HepG2 (cell line): ENCODE measurements around the gene GCC1. TPM values are rescaled to one million over a fixed set of nuclear protein-coding genes. Genes with fewer than 3 reads are reported as not detected.

Experiments
- ATAC-seq: fragments of 200-7000 bp; cut with Tn5 transposase; 3 replicates; pipeline ENCODE4 v1.9.1; 2020; ENCODE audit warnings: mild to moderate bottlenecking, moderate library complexity
- BruUV-seq: library from RNA; stranded (reverse); fragments of 400-500 nt; replicated peaks from 2 replicates; lab custom pipeline; 2021; lab: Mats Ljungman, UMichigan
- CTCF ChIA-PET: fragments of 300-600 bp; formaldehyde crosslinking; extraction: SDS; loops from one replicate; lab custom pipeline; 2021; ENCODE audit warnings: low total read pairs, inconsistent platforms, low intra/inter-chr PET ratio; lab: Yijun Ruan, JAX
- POLR2A ChIA-PET: fragments of 350-600 bp; sonication (Branson Sonifier 250); formaldehyde crosslinking; loops from one replicate; lab custom pipeline; 2020; ENCODE audit warnings: antibody characterized with exemption, inconsistent platforms; lab: Yijun Ruan, JAX
- DNase-seq: peaks from one replicate; pipeline ENCODE4 v3.0.0-alpha.2; 2015; ENCODE audit warnings: low spot score
- FAIRE-seq: peaks from 3 replicates; lab custom pipeline; 2011; peaks lifted over from hg19 to GRCh38; lab: Jason Lieb, UNC
- H2AFZ ChIP-seq: one replicate; pipeline ENCODE4 v1.6.1; 2011; ENCODE audit warnings: low read length, inconsistent platforms
- H3K27ac ChIP-seq: fragments of 300-600 bp; 3 replicates; pipeline ENCODE4 v1.8.0; 2011; ENCODE audit warnings: mixed run types, mild to moderate bottlenecking, mixed read lengths, low read length, inconsistent platforms; ENCODE audit not compliant: insufficient read depth; ENCODE audit errors: extremely low read length
- H3K27me3 ChIP-seq, 2 experiments: fragments of 200-600 bp in 1 of 2; 2 replicates in 1 of 2; 3 replicates in 1 of 2; pipeline versions ENCODE4 v1.6.0 to v1.8.0; 2011; ENCODE audit warnings: low read length in 2 of 2, mild to moderate bottlenecking in 2 of 2, moderate library complexity in 2 of 2, inconsistent platforms in 1 of 2; ENCODE audit not compliant: insufficient read depth in 2 of 2, control insufficient read depth in 1 of 2
- H3K36me3 ChIP-seq, 2 experiments: fragments of 200-600 bp in 1 of 2; replicated peaks in 1 of 2; 2 replicates in 1 of 2; 3 replicates in 1 of 2; pipeline versions ENCODE4 v1.5.1 to v1.8.0; 2011; ENCODE audit warnings: low read length in 2 of 2, inconsistent platforms in 1 of 2; ENCODE audit not compliant: insufficient read depth in 2 of 2, control insufficient read depth in 1 of 2
- H3K4me1 ChIP-seq: 2 replicates; pipeline ENCODE4 v1.5.1; 2012; ENCODE audit warnings: low read length, inconsistent platforms; ENCODE audit not compliant: insufficient read depth
- H3K4me2 ChIP-seq: 2 replicates; pipeline ENCODE4 v1.6.0; 2011; ENCODE audit warnings: low read depth, low read length, inconsistent platforms
- H3K4me3 ChIP-seq, 3 experiments: fragments of 200-600 bp in 1 of 3; sonication (generic), shearing (Covaris generic) in 1 of 3; replicated peaks in 1 of 3; 2 replicates each; pipeline ENCODE4 v1.5.1; 2011 to 2016; ENCODE audit warnings: low read length in 3 of 3, inconsistent platforms in 2 of 3, low read depth in 2 of 3, mild to moderate bottlenecking in 2 of 3, control low read depth in 1 of 3, mixed read lengths in 1 of 3; ENCODE audit not compliant: insufficient read depth in 1 of 3
- H3K79me2 ChIP-seq: one replicate; pipeline ENCODE4 v1.6.1; 2011; ENCODE audit warnings: low read length, inconsistent platforms; ENCODE audit not compliant: insufficient read depth
- H3K9ac ChIP-seq: 2 replicates; pipeline ENCODE4 v1.6.0; 2011; ENCODE audit warnings: mild to moderate bottlenecking, low read depth, low read length, inconsistent platforms; ENCODE audit not compliant: insufficient read depth
- H3K9me3 ChIP-seq: 2 replicates; pipeline ENCODE4 v1.5.1; 2012; ENCODE audit warnings: mild to moderate bottlenecking, low read length
- H4K20me1 ChIP-seq: 2 replicates; pipeline ENCODE4 v1.6.0; 2011; ENCODE audit warnings: inconsistent platforms, mild to moderate bottlenecking, low read length, moderate library complexity; ENCODE audit not compliant: insufficient read depth
- CREBL2 ChIP-seq: sonication (generic); formaldehyde crosslinking; IDR thresholded peaks from 2 replicates; pipeline ENCODE4 v1.8.1; 2023; ENCODE audit warnings: missing genetic modification reagents, mild to moderate bottlenecking, borderline replicate concordance
- FOXO4 ChIP-seq: sonication (generic); formaldehyde crosslinking; conservative IDR thresholded peaks from 2 replicates; pipeline ENCODE4 v1.8.1; 2023; ENCODE audit warnings: missing genetic modification reagents
- IRF2 ChIP-seq: IDR thresholded peaks from 2 replicates; pipeline ENCODE4 v1.6.1; 2018; ENCODE audit warnings: missing genetic modification reagents, missing compliant biosample characterization
- STAT5B ChIP-seq: sonication (generic); formaldehyde crosslinking; IDR thresholded peaks from 2 replicates; pipeline ENCODE4 v1.4.0; 2020; ENCODE audit warnings: missing genetic modification reagents
- SUZ12 ChIP-seq: fragments of 150-350 bp; IDR thresholded peaks from 2 replicates; pipeline ENCODE4 v1.6.1; 2014; ENCODE audit warnings: low read depth, low read length
- TCF7L2 ChIP-seq: IDR thresholded peaks from 2 replicates; pipeline ENCODE4 v1.6.1; 2011; ENCODE audit warnings: mild to moderate bottlenecking, low read depth, low read length, moderate library complexity
- TOPORS ChIP-seq: sonication (generic); formaldehyde crosslinking; IDR thresholded peaks from 2 replicates; pipeline ENCODE4 v1.8.0; 2023; ENCODE audit warnings: mild to moderate bottlenecking, missing genetic modification reagents
- WIZ ChIP-seq: sonication (generic); formaldehyde crosslinking; IDR thresholded peaks from 2 replicates; pipeline ENCODE4 v1.5.1; 2020; ENCODE audit warnings: mild to moderate bottlenecking, missing genetic modification reagents
- ZBTB49 ChIP-seq: sonication (generic); formaldehyde crosslinking; IDR thresholded peaks from 2 replicates; pipeline ENCODE4 v1.4.0; 2020; ENCODE audit warnings: missing genetic modification reagents, borderline replicate concordance
- ZNF12 ChIP-seq: sonication (generic); formaldehyde crosslinking; IDR thresholded peaks from 2 replicates; pipeline ENCODE4 v1.5.0; 2020; ENCODE audit warnings: missing genetic modification reagents
- ZNF331 ChIP-seq: sonication (generic); formaldehyde crosslinking; IDR thresholded peaks from 2 replicates; pipeline ENCODE4 v1.4.0; 2020; ENCODE audit warnings: missing genetic modification reagents
- ZNF362 ChIP-seq: sonication (generic); formaldehyde crosslinking; IDR thresholded peaks from 2 replicates; pipeline ENCODE4 v1.4.0; 2020; ENCODE audit warnings: missing genetic modification reagents, mild to moderate bottlenecking, borderline replicate concordance
- ZNF512 ChIP-seq: sonication (generic); formaldehyde crosslinking; IDR thresholded peaks from 2 replicates; pipeline ENCODE4 v1.4.0; 2020; ENCODE audit warnings: mild to moderate bottlenecking, missing genetic modification reagents
- ZNF543 ChIP-seq: sonication (generic); formaldehyde crosslinking; IDR thresholded peaks from 2 replicates; pipeline ENCODE4 v1.4.0; 2020; ENCODE audit warnings: mild to moderate bottlenecking, missing genetic modification reagents
- ZNF777 ChIP-seq: sonication (generic); formaldehyde crosslinking; IDR thresholded peaks from 2 replicates; pipeline ENCODE4 v1.4.0; 2020; ENCODE audit warnings: missing genetic modification reagents
- WGBS: methylation state at CpG from one replicate; pipeline ENCODE4 v1.1.6; 2017; ENCODE audit warnings: low lambda C conversion rate; 5-methylcytosine and 5-hydroxymethylcytosine counted together
- in situ Hi-C: cut with HindIII; loops from 2 replicates; pipeline ENCODE4 v1.10.0; 2017; ENCODE audit warnings: low pct_unique_long_range_greater_than_20kb; ENCODE audit not compliant: extremely low pct_ligation_motif_present
- intact Hi-C: fragments of 100-400 bp; cut with micrococcal nuclease; formaldehyde crosslinking; loops from one replicate; pipeline ENCODE4 v1.10.0; 2022; ENCODE audit not compliant: unreplicated experiment
- polyA plus RNA-seq, 8 experiments: library from polyadenylated mRNA; depleted of rRNA in 3 of 8; stranded (reverse) in 7 of 8; unstranded in 1 of 8; fragments of >200 nt; fragmentation: Illumina TruSeq in 4 of 8; extraction: Trizol in 4 of 8; gene quantifications; 2 replicates each; pipeline versions ENCODE4 v1.2.1 to v1.2.3, GENCODE V29; 2011 to 2016; ENCODE audit warnings: low read depth in 4 of 8, missing spikeins in 1 of 8, mixed read lengths in 1 of 8; ENCODE audit not compliant: insufficient read depth in 1 of 8
- total RNA-seq, 5 experiments: library from RNA; depleted of rRNA; stranded (reverse); fragments of >200 nt; fragmentation: Illumina TruSeq; extraction: Trizol; gene quantifications; 2 replicates each; pipeline ENCODE4 v1.2.3, GENCODE V29; 2016; ENCODE audit warnings: low read depth in 1 of 5

Gene GCC1
- total and polyA plus RNA-seq, 2 of the 13 experiments (the other 11 are each of a cell fraction or from before 2014, with no cell fraction given): 2.5 to 15.3 TPM

- no peak for TF ChIP-seq WIZ (CRISPR knock-in tag)
- TF ChIP-seq ZNF12 (CRISPR knock-in tag): no peak
- no peak for TF ChIP-seq ZNF512
- TF ChIP-seq SUZ12: no peak
- TF ChIP-seq ZNF543 (CRISPR knock-in tag): no peak
Observed at GRCh38 chr7:127588019-127588696, 2.8 kb upstream of the GCC1 start, which contains the start of gene ARF5 (continued).

- intact Hi-C loops (loop anchor here (2.0 to 10.0 kb wide), 3 partner anchors 41 to 193 kb away; partner anchors contain the start of genes SND1 and ZNF800), in situ Hi-C loops (no loop called here)
- peak overlapping the region; percentile 87 for H3K9ac ChIP-seq
- ATAC-seq (no peak), DNase-seq (no peak), FAIRE-seq (no peak)
- H3K4me1 ChIP-seq: peaks cover 51% of the 10 kb centered on the region
- TSS peak; percentile 24 for BruUV-seq
- H3K27ac ChIP-seq: peak overlapping the region; percentile 61
- H3K4me2 ChIP-seq: peak overlapping the region; percentile 93
- no peaks in the 10 kb centered on the region for H3K9me3 ChIP-seq
- no peaks in the 10 kb centered on the region; a peak in 1 of 5 replicates for H3K27me3 ChIP-seq
- POLR2A ChIA-PET: interaction anchor here (0.6 to 1.0 kb wide), 2 partner anchors 9 to 11 kb away, joined by 3 read pairs; no protein-coding TSS in a partner anchor
- CTCF ChIA-PET: interaction anchor here (2.7 kb wide), 1 partner anchor 41 kb away, joined by 8 read pairs; no protein-coding TSS in a partner anchor
- peak overlapping the region; percentile 89 to 94 (median 93) for H3K4me3 ChIP-seq
- peaks cover 13% of the 10 kb centered on the region for H3K79me2 ChIP-seq
- H4K20me1 ChIP-seq: no peaks in the 10 kb centered on the region; the same call in 1 of the 2 replicates
- 81% methylated on average over 18 of the region's 20 CpGs for WGBS
- H2AFZ ChIP-seq: no peak overlapping the region
- H3K36me3 ChIP-seq: peaks cover 7 to 15% of the 10 kb centered on the region in 2 experiments; a peak in 4 of 5 replicates
- TF ChIP-seq STAT5B (CRISPR knock-in tag) (no peak), FOXO4 (no peak), ZNF362 (no peak), ZNF331 (CRISPR knock-in tag) (no peak), ZBTB49 (CRISPR knock-in tag) (no peak), ZNF777 (no peak), CREBL2 (CRISPR knock-in tag) (no peak), TCF7L2 (no peak), IRF2 (CRISPR knock-in tag) (no peak), TOPORS (no peak)
Observed at GRCh38 chr7:127587663-127588018, 2.2 kb upstream of the GCC1 start.
